Breast epithelium (tissue), 4 donors: ENCODE results near the gene RRP1. TPM values are rescaled to one million over a fixed set of nuclear protein-coding genes. Genes with fewer than 3 reads are reported as not detected.

ENCODE experiments used
- DNase-seq, 2 donors: peaks; one replicate each; pipeline ENCODE4 v3.0.0-alpha.2; 2019; ENCODE audit warnings: low spot score in 2 of 2
- H3K27ac ChIP-seq, 2 donors: fragments of 200-600 bp; sonication (generic) in 1 of 2; one replicate each; pipeline ENCODE4 v1.5.1; 2016 to 2019; ENCODE audit warnings: mild to moderate bottlenecking in 1 of 2
- H3K27me3 ChIP-seq, 2 donors: fragments of 200-600 bp; sonication (generic) in 1 of 2; one replicate each; pipeline versions ENCODE4 v1.5.1 to v1.6.0; 2017 to 2019; ENCODE audit warnings: control low read depth in 1 of 2, mild to moderate bottlenecking in 1 of 2
- H3K36me3 ChIP-seq: fragments of 200-600 bp; one replicate; pipeline ENCODE4 v1.5.1; 2019
- H3K4me1 ChIP-seq, 2 donors: fragments of 200-600 bp; sonication (generic); one replicate each; pipeline ENCODE4 v1.5.1; 2016 to 2019; ENCODE audit warnings: control low read depth in 1 of 2
- H3K4me3 ChIP-seq, 3 donors: fragments of 200-600 bp; sonication (generic); 1 replicate in 2 of 3; 2 replicates in 1 of 3; pipeline ENCODE4 v1.5.1; 2016 to 2019; ENCODE audit warnings: mild to moderate bottlenecking in 3 of 3, moderate library complexity in 2 of 3
- H3K9me3 ChIP-seq, 2 donors: fragments of 200-600 bp; sonication (generic) in 1 of 2; one replicate each; pipeline ENCODE4 v1.5.1; 2016 to 2019; ENCODE audit warnings: control low read depth in 1 of 2
- POLR2A ChIP-seq: fragments of 450-650 bp; IDR thresholded peaks from one replicate; pipeline ENCODE4 v1.6.1; 2016; ENCODE audit warnings: antibody characterized with exemption, mild to moderate bottlenecking, moderate library complexity
- POLR2AphosphoS5 ChIP-seq, 3 donors: sonication (generic); formaldehyde crosslinking; IDR thresholded peaks; one replicate each; pipeline ENCODE4 v1.6.1; 2017; ENCODE audit warnings: antibody characterized with exemption in 3 of 3
- intact Hi-C: fragments of 100-400 bp; cut with DNase I; formaldehyde crosslinking; loops from one replicate; pipeline ENCODE4 v1.15.1; 2023; ENCODE audit warnings: low total_unique reads
- total RNA-seq, 3 donors: library from RNA; depleted of rRNA; stranded (reverse); fragments of >200 nt; gene quantifications; one replicate each; pipeline ENCODE4 v1.1.0, GENCODE V29; 2016
- TF ChIP-seq, protein P1 (sequence below), 3 donors: fragments of 450-650 bp; IDR thresholded peaks; one replicate each; pipeline ENCODE4 v1.5.1; 2016 to 2017; ENCODE audit warnings: antibody characterized with exemption in 3 of 3, mild to moderate bottlenecking in 3 of 3, moderate library complexity in 3 of 3

RRP1 gene
- total RNA-seq, 3 donors from 2014 or later, result 15.4 to 22.9 (median 16.5) TPM

DNA sequence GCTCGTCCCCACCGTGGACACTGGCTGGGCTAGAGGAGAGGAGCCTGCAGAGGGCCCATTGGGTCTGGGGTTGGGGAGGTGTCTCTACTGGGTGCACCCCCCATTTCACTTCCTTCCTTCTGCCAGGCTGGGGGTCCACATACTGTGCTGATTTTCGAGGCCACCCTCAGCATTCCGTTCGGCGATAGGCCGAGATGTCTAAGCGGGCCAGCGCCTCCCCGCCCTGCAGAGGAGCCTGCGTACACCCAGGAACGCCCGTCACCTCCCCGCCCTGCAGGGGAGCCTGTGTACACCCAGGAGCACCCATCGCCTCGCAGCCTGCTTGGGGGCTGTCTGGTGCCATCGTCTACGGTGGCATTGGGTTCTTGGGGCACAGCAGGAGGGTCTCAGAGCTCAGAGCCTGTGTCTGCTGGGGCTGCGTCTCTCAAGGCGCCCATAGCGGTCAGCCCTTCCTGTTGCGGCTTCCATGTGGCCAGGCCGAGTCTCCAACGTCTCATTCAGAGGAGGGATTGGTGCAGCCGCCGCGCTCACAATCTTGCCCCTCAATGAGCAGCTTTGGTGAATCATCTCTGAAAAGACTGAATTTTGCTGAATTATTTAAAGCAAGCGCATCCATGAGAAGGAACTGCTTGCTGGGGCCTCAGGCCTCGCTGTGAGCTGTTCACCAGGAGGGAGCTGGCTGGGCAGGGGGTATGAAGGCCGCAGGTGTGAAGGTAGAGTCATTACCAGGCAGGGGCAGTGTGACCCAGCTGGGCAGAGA is 44.9 kb downstream of the RRP1 start:
- no peak for TF ChIP-seq POLR2AphosphoS5 (IDR thresholded peaks at IDR 0.05)
- TF ChIP-seq, protein P1, sequence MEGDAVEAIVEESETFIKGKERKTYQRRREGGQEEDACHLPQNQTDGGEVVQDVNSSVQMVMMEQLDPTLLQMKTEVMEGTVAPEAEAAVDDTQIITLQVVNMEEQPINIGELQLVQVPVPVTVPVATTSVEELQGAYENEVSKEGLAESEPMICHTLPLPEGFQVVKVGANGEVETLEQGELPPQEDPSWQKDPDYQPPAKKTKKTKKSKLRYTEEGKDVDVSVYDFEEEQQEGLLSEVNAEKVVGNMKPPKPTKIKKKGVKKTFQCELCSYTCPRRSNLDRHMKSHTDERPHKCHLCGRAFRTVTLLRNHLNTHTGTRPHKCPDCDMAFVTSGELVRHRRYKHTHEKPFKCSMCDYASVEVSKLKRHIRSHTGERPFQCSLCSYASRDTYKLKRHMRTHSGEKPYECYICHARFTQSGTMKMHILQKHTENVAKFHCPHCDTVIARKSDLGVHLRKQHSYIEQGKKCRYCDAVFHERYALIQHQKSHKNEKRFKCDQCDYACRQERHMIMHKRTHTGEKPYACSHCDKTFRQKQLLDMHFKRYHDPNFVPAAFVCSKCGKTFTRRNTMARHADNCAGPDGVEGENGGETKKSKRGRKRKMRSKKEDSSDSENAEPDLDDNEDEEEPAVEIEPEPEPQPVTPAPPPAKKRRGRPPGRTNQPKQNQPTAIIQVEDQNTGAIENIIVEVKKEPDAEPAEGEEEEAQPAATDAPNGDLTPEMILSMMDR (IDR thresholded peaks at IDR 0.05), result no peak
- TF ChIP-seq POLR2A, result no peak
- no peak for DNase-seq
- no peaks in the 10 kb centered on the region for H3K36me3 ChIP-seq
- H3K4me3 ChIP-seq, result no peak overlapping the region
- no peak overlapping the region for H3K27ac ChIP-seq
- no peaks in the 10 kb centered on the region for H3K4me1 ChIP-seq
- H3K9me3 ChIP-seq, result no peaks in the 10 kb centered on the region
- peaks cover 0 to 21% of the 10 kb centered on the region in 2 donors for H3K27me3 ChIP-seq
- intact Hi-C loops, result no loop called here

DNA sequence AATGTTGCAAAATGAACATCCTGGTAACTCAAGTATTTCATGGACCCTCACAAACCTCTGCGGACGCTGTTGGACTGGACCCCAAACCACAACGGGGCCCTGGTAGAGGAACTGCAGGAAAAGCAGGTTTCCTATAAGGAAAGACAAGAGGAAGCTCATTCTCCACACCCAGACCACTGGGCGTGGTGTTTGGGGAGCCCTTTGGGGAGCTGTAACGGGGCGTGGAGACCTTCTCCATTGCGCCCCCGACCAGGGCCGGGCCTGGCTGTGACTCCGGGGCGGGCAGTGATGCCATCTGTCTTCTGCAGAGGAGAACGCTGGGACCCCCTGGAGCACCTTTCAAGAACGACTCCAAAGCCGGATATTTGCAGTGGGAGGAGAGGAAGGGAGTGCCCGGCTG is 45.7 kb downstream of the RRP1 start:
- intact Hi-C loops, result no loop called here
- H3K27ac ChIP-seq, result no peak overlapping the region
- no peaks in the 10 kb centered on the region for H3K36me3 ChIP-seq
- no peak for DNase-seq
- no peaks in the 10 kb centered on the region for H3K9me3 ChIP-seq
- no peak for TF ChIP-seq POLR2AphosphoS5 (IDR thresholded peaks at IDR 0.05)
- no peak for TF ChIP-seq POLR2A
- TF ChIP-seq, protein P1 (IDR thresholded peaks at IDR 0.05), result no peak
- H3K4me3 ChIP-seq, result no peak overlapping the region
- no peaks in the 10 kb centered on the region for H3K4me1 ChIP-seq
- peaks cover 0 to 14% of the 10 kb centered on the region in 2 donors for H3K27me3 ChIP-seq

DNA sequence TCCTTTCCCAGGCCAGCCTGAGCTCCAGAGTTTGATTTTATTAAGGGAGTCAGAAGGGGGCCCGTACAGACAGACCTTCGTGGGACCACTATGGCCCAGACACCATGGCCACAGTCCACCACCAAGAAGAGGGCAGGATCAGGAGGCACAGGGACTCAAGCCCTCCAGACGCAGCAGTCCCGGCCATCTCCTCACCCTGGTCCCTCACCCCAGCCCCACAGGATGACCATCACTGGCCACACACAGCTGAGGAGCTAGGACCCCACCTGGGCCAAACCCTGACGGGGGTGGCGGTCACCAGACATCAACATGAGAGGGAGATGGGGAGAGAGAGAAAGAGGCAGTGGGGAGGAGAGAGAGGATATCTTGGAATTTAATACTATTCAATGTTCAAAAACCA is 46.5 kb downstream of the RRP1 start:
- intact Hi-C loops, result no loop called here
- Histone ChIP-seq H3K27ac (no peak overlapping the region), H3K4me1 (no peaks in the 10 kb centered on the region), H3K36me3 (no peaks in the 10 kb centered on the region), H3K9me3 (no peaks in the 10 kb centered on the region), H3K4me3 (no peak overlapping the region), H3K27me3 (peaks cover 0 to 14% of the 10 kb centered on the region in 2 donors)
- DNase-seq, result no peak
- TF ChIP-seq POLR2AphosphoS5 (IDR thresholded peaks at IDR 0.05), result no peak
- TF ChIP-seq, protein P1 (IDR thresholded peaks at IDR 0.05), result no peak

DNA sequence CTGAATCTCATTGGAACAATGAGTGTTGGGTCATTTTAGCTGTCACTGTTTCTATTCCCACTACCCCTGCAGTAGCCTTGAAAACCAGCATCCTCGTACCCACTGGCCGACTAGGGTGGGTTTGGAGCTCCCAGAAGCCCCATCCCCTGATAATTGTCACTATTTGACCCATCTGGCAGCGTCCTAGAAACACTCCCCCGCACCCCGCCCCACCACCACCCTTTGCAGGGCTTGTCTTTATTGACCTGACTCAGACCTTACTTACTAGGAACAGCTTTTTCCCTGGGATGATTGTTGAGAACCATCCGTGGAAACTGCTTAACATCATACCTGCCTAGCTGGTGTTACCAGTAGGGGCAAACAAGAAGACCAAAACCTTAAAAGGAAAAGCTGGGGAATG is 47.2 kb downstream of the RRP1 start:
- no peak for DNase-seq
- Histone ChIP-seq H3K4me3 (no peak overlapping the region), H3K27me3 (peaks cover 0 to 10% of the 10 kb centered on the region in 2 donors), H3K4me1 (no peaks in the 10 kb centered on the region), H3K27ac (no peak overlapping the region), H3K9me3 (no peaks in the 10 kb centered on the region), H3K36me3 (no peaks in the 10 kb centered on the region)
- TF ChIP-seq POLR2AphosphoS5 (IDR thresholded peaks at IDR 0.05), result no peak
- TF ChIP-seq, protein P1 (IDR thresholded peaks at IDR 0.05), result no peak
- no peak for TF ChIP-seq POLR2A
- intact Hi-C loops, result no loop called here

DNA sequence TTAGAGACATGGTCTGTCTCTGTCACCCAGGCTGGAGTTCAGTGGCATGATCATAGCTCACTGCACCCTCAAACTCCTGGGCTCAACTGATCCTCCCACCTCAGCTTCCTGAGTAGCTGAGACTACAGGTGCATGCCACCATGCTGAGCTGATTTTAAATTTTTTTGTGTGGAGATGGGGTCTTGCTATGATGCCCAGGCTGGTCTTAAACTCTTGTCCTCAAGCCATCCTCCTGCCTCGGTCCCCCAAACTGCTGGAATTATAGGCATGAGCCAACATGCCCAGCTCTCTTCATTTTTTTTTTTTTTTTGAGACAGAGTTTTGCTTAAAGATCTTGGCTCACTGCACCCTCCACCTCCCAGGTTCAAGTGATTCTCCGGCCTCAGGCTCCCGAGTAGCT is 50.9 kb downstream of the RRP1 start:
- DNase-seq, result no peak
- intact Hi-C loops, result no loop called here
- H3K4me1 ChIP-seq, result no peaks in the 10 kb centered on the region
- no peaks in the 10 kb centered on the region for H3K27me3 ChIP-seq
- TF ChIP-seq POLR2AphosphoS5 (IDR thresholded peaks at IDR 0.05) (no peak), POLR2A (no peak)
- TF ChIP-seq, protein P1 (IDR thresholded peaks at IDR 0.05), result no peak
- H3K27ac ChIP-seq, result no peak overlapping the region
- no peak overlapping the region for H3K4me3 ChIP-seq
- no peaks in the 10 kb centered on the region for H3K9me3 ChIP-seq
- H3K36me3 ChIP-seq, result no peaks in the 10 kb centered on the region
